HepG2 (cell line): ENCODE data around the gene RHOT2. TPM values are rescaled to one million over a fixed set of nuclear protein-coding genes. Genes with fewer than 3 reads are reported as not detected.

Experiments used
- ATM ChIP-seq: fragments of 450-650 bp; IDR thresholded peaks from 2 replicates; pipeline ENCODE4 v1.7.1; 2017; ENCODE audit warnings: mild to moderate bottlenecking, borderline replicate concordance
- EZH2 ChIP-seq: conservative IDR thresholded peaks from 2 replicates; pipeline ENCODE4 v1.6.1; 2012; ENCODE audit warnings: mild to moderate bottlenecking, low read depth, low read length, moderate library complexity
- FLYWCH1 ChIP-seq: sonication (generic); formaldehyde crosslinking; IDR thresholded peaks from 2 replicates; pipeline ENCODE4 v1.8.1; 2023; ENCODE audit warnings: mild to moderate bottlenecking, missing genetic modification reagents
- FOXJ3 ChIP-seq: sonication (generic); formaldehyde crosslinking; IDR thresholded peaks from 2 replicates; pipeline ENCODE4 v1.4.0; 2020; ENCODE audit warnings: missing genetic modification reagents, mild to moderate bottlenecking, borderline replicate concordance
- GRHL1 ChIP-seq: sonication (generic); formaldehyde crosslinking; conservative IDR thresholded peaks from 2 replicates; pipeline ENCODE4 v1.8.0; 2022; ENCODE audit warnings: missing genetic modification reagents
- JUNB ChIP-seq: sonication (generic); formaldehyde crosslinking; IDR thresholded peaks from 2 replicates; pipeline ENCODE4 v1.8.0; 2022; ENCODE audit warnings: missing genetic modification reagents, mild to moderate bottlenecking, borderline replicate concordance
- JUND ChIP-seq: sonication (generic); formaldehyde crosslinking; IDR thresholded peaks from 2 replicates; pipeline ENCODE4 v1.8.0; 2022; ENCODE audit warnings: mild to moderate bottlenecking, missing genetic modification reagents
- KDM6A ChIP-seq: IDR thresholded peaks from 2 replicates; pipeline ENCODE4 v1.6.1; 2016; ENCODE audit warnings: low read depth
- MED8 ChIP-seq: sonication (generic); formaldehyde crosslinking; IDR thresholded peaks from 2 replicates; pipeline ENCODE4 v1.8.1; 2023; ENCODE audit warnings: mild to moderate bottlenecking, missing genetic modification reagents; ENCODE audit not compliant: insufficient replicate concordance
- MEF2D ChIP-seq: sonication (generic); formaldehyde crosslinking; IDR thresholded peaks from 2 replicates; pipeline ENCODE4 v1.5.1; 2020; ENCODE audit warnings: mild to moderate bottlenecking, missing genetic modification reagents
- MTA3 ChIP-seq: sonication (generic); formaldehyde crosslinking; IDR thresholded peaks from 2 replicates; pipeline ENCODE4 v1.4.0; 2020; ENCODE audit warnings: missing genetic modification reagents
- PITX1 ChIP-seq: sonication (generic); formaldehyde crosslinking; IDR thresholded peaks from 2 replicates; pipeline ENCODE4 v1.5.1; 2020; ENCODE audit warnings: mild to moderate bottlenecking, missing genetic modification reagents
- POLR2AphosphoS2 ChIP-seq: IDR thresholded peaks from 2 replicates; pipeline ENCODE4 v1.6.1; 2011; ENCODE audit warnings: low read depth, low read length, improper control_type of control experiment
- RAD21 ChIP-seq: fragments of 450-650 bp; formaldehyde crosslinking; IDR thresholded peaks from 2 replicates; pipeline ENCODE4 v1.5.0; 2020; ENCODE audit warnings: mild to moderate bottlenecking
- RNF2 ChIP-seq: fragments of 450-650 bp; conservative IDR thresholded peaks from 2 replicates; pipeline ENCODE4 v1.6.1; 2016; ENCODE audit warnings: low read depth
- TAF1 ChIP-seq: sonication (generic); formaldehyde crosslinking; IDR thresholded peaks from 2 replicates; pipeline ENCODE4 v1.4.0; 2020; ENCODE audit warnings: missing genetic modification reagents
- ZBTB34 ChIP-seq: sonication (generic); formaldehyde crosslinking; IDR thresholded peaks from 2 replicates; pipeline ENCODE4 v1.8.0; 2022; ENCODE audit warnings: mild to moderate bottlenecking, missing genetic modification reagents
- ZKSCAN5 ChIP-seq: sonication (generic); formaldehyde crosslinking; IDR thresholded peaks from 2 replicates; pipeline ENCODE4 v1.5.1; 2020; ENCODE audit warnings: mild to moderate bottlenecking, missing genetic modification reagents
- ZMYM3 ChIP-seq: sonication (generic); formaldehyde crosslinking; IDR thresholded peaks from 2 replicates; pipeline ENCODE4 v1.5.1; 2020; ENCODE audit warnings: mild to moderate bottlenecking, missing genetic modification reagents
- ZNF17 ChIP-seq: sonication (generic); formaldehyde crosslinking; IDR thresholded peaks from 2 replicates; pipeline ENCODE4 v1.5.0; 2020; ENCODE audit warnings: mild to moderate bottlenecking, missing genetic modification reagents
- ZNF232 ChIP-seq: sonication (generic); formaldehyde crosslinking; IDR thresholded peaks from 2 replicates; pipeline ENCODE4 v1.4.0; 2020; ENCODE audit warnings: missing genetic modification reagents, borderline replicate concordance
- ZNF350 ChIP-seq: sonication (generic); formaldehyde crosslinking; IDR thresholded peaks from 2 replicates; pipeline ENCODE4 v1.4.0; 2020; ENCODE audit warnings: mild to moderate bottlenecking, low read depth, missing genetic modification reagents, borderline replicate concordance
- ZNF513 ChIP-seq: sonication (generic); formaldehyde crosslinking; conservative IDR thresholded peaks from 2 replicates; pipeline ENCODE4 v1.5.0; 2020; ENCODE audit warnings: missing genetic modification reagents
- ZNF547 ChIP-seq: sonication (generic); formaldehyde crosslinking; IDR thresholded peaks from 2 replicates; pipeline ENCODE4 v1.5.1; 2020; ENCODE audit warnings: mild to moderate bottlenecking, missing genetic modification reagents
- ZNF660 ChIP-seq: sonication (generic); formaldehyde crosslinking; IDR thresholded peaks from 2 replicates; pipeline ENCODE4 v1.5.1; 2020; ENCODE audit warnings: mild to moderate bottlenecking, low read depth, missing genetic modification reagents, borderline replicate concordance
- ZNF790 ChIP-seq: sonication (generic); formaldehyde crosslinking; IDR thresholded peaks from 2 replicates; pipeline ENCODE4 v1.8.0; 2022; ENCODE audit warnings: missing genetic modification reagents, mild to moderate bottlenecking, borderline replicate concordance
- ZNF883 ChIP-seq: sonication (generic); formaldehyde crosslinking; IDR thresholded peaks from 2 replicates; pipeline ENCODE4 v1.5.1; 2020; ENCODE audit warnings: mild to moderate bottlenecking, missing genetic modification reagents; ENCODE audit errors: not compliant biosample characterization
- polyA plus RNA-seq, 8 experiments: library from polyadenylated mRNA; depleted of rRNA in 3 of 8; stranded (reverse) in 7 of 8; unstranded in 1 of 8; fragments of >200 nt; fragmentation: Illumina TruSeq in 4 of 8; extraction: Trizol in 4 of 8; gene quantifications; 2 replicates each; pipeline versions ENCODE4 v1.2.1 to v1.2.3, GENCODE V29; 2011 to 2016; ENCODE audit warnings: low read depth in 4 of 8, missing spikeins in 1 of 8, mixed read lengths in 1 of 8; ENCODE audit not compliant: insufficient read depth in 1 of 8
- total RNA-seq, 5 experiments: library from RNA; depleted of rRNA; stranded (reverse); fragments of >200 nt; fragmentation: Illumina TruSeq; extraction: Trizol; gene quantifications; 2 replicates each; pipeline ENCODE4 v1.2.3, GENCODE V29; 2016; ENCODE audit warnings: low read depth in 1 of 5

RHOT2 gene
- total and polyA plus RNA-seq, 2 of the 13 experiments (the other 11 are each of a cell fraction or from before 2014, with no cell fraction given): 63.6 to 76.9 TPM

GRCh38 chr16:636206-637080 is 31.5 kb upstream of the RHOT2 start, which contains the start of gene METTL26 (continued):
- peak; percentile 73 for TF ChIP-seq MED8 (CRISPR knock-in tag)
- no peak for TF ChIP-seq ATM
- no peak for TF ChIP-seq FLYWCH1 (CRISPR knock-in tag)
- TF ChIP-seq POLR2AphosphoS2: no peak
- TF ChIP-seq ZMYM3 (CRISPR knock-in tag): no peak
- peak; percentile 61; the same call in 1 of the 2 replicates for TF ChIP-seq ZNF350 (CRISPR knock-in tag)
- peak; percentile 82 for TF ChIP-seq ZNF790
- TF ChIP-seq EZH2: no peak
- TF ChIP-seq ZBTB34 (CRISPR knock-in tag): no peak
- TF ChIP-seq JUNB (CRISPR knock-in tag): no peak
- no peak for TF ChIP-seq ZNF232
- 0 out of 2 replicates have a peak, but pooled peaks have one; percentile 16 for TF ChIP-seq ZNF513
- TF ChIP-seq KDM6A (CRISPR knock-in tag): no peak
- peak; percentile 41 for TF ChIP-seq ZNF883 (CRISPR knock-in tag)
- peak; percentile 69 for TF ChIP-seq TAF1
- no peak for TF ChIP-seq ZNF17 (CRISPR knock-in tag)
- peak; percentile 85; the same call in 1 of the 2 replicates for TF ChIP-seq RNF2
- TF ChIP-seq FOXJ3 (CRISPR knock-in tag): peak; percentile 58; the same call in 1 of the 2 replicates
- TF ChIP-seq ZKSCAN5 (CRISPR knock-in tag): no peak
- 0 out of 2 replicates have a peak, but pooled peaks have one; percentile 11 for TF ChIP-seq ZNF547
- 0 out of 2 replicates have a peak, but pooled peaks have one; percentile 20 for TF ChIP-seq MEF2D (CRISPR knock-in tag)
- no peak for TF ChIP-seq PITX1 (CRISPR knock-in tag)
- TF ChIP-seq RAD21 (CRISPR knock-in tag): peak; percentile 69
- TF ChIP-seq JUND (CRISPR knock-in tag): no peak
- TF ChIP-seq GRHL1 (CRISPR knock-in tag): no peak
- no peak for TF ChIP-seq MTA3 (CRISPR knock-in tag)
- no peak for TF ChIP-seq ZNF660 (CRISPR knock-in tag)
